ENCODE data around the gene HERC2. TPM values are rescaled to one million over a fixed set of nuclear protein-coding genes. Genes with fewer than 3 reads are reported as not detected.

HERC2 gene
- total and polyA plus RNA-seq, 2 of the 8 experiments (the other 6 are each of a cell fraction or from before 2014, with no cell fraction given), result 83.0 to 88.7 TPM

- CTCF ChIA-PET (ENCODE audit: partially characterized antibody), result interaction anchor here (0.6 kb wide), 1 partner anchor 712 kb away, joined by 3 read pairs; no protein-coding TSS in a partner anchor
- no peak overlapping the region for H3K27ac ChIP-seq (ENCODE audit: low read depth, low read length)
- TF ChIP-seq CBX8 (IDR thresholded peaks at IDR 0.05; ENCODE audit: borderline replicate concordance, low read depth, low read length) (no peak), KDM4A (IDR thresholded peaks at IDR 0.05; ENCODE audit: low read depth, low read length, severe bottlenecking) (peak; percentile 82), HDAC6 (IDR thresholded peaks at IDR 0.05; ENCODE audit: low read depth, low read length) (no peak), RFX5 (IDR thresholded peaks at IDR 0.05; ENCODE audit: borderline replicate concordance, low read depth, low read length) (no peak), GABPA (IDR thresholded peaks at IDR 0.05; ENCODE audit: borderline replicate concordance, insufficient read depth, low read length) (0 out of 2 replicates have a peak, but pooled peaks have one; percentile 26), KDM5A (IDR thresholded peaks at IDR 0.05; ENCODE audit: low read length) (no peak), SUZ12 (IDR thresholded peaks at IDR 0.05; ENCODE audit: low read length) (peak; percentile 86), SIRT6 (IDR thresholded peaks at IDR 0.05; ENCODE audit: low read length) (no peak)
- TF ChIP-seq, protein P1, sequence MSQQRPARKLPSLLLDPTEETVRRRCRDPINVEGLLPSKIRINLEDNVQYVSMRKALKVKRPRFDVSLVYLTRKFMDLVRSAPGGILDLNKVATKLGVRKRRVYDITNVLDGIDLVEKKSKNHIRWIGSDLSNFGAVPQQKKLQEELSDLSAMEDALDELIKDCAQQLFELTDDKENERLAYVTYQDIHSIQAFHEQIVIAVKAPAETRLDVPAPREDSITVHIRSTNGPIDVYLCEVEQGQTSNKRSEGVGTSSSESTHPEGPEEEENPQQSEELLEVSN (IDR thresholded peaks at IDR 0.05), result peak; percentile 32; the same call in 1 of the 2 replicates
- TF ChIP-seq, protein P2, sequence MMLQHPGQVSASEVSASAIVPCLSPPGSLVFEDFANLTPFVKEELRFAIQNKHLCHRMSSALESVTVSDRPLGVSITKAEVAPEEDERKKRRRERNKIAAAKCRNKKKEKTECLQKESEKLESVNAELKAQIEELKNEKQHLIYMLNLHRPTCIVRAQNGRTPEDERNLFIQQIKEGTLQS (IDR thresholded peaks at IDR 0.05; ENCODE audit: insufficient read depth, low read depth, low read length), result no peak
Observed at GRCh38 chr15:28094732-28095521, 227.1 kb downstream of the HERC2 start.

More at GRCh38 chr15:28094732-28095521, 227.1 kb downstream of the HERC2 start:
- Histone ChIP-seq H2BK120ac (replicated peaks; ENCODE audit: low read depth, low read length) (no peak overlapping the region), H2BK5ac (ENCODE audit: low read depth, low read length) (no peak overlapping the region), H2BK12ac (ENCODE audit: low read depth, low read length) (no peak overlapping the region), H3K4me3 (ENCODE audit: extremely low read depth in 1 of 4, insufficient read depth in 2 of 4, low read depth in 3 of 4, low read length in 4 of 4) (peak overlapping the region; percentile 35 to 66 (median 47)), H2BK15ac (ENCODE audit: low read length) (no peak overlapping the region), H2AFZ (ENCODE audit: low read length) (peak overlapping the region; percentile 42; the same call in 1 of the 2 replicates), H3K14ac (ENCODE audit: insufficient read length) (no peak overlapping the region), H3K9ac (replicated peaks in 1 of 4; ENCODE audit: extremely low read depth in 1 of 4, low read depth in 3 of 4, low read length in 3 of 4) (no peak overlapping the region), H3K4me1 (replicated peaks in 1 of 4; ENCODE audit: control insufficient read depth in 3 of 4, insufficient read depth in 4 of 4, low read length in 3 of 4) (peaks cover 0 to 29% (median 9%) of the 10 kb centered on the region in 4 experiments; a peak in 5 of 7 replicates), H3K79me2 (ENCODE audit: control insufficient read depth in 1 of 2, insufficient read depth in 2 of 2, low read length in 2 of 2) (no peaks in the 10 kb centered on the region), H4K8ac (ENCODE audit: extremely low read depth, insufficient read depth, low read length) (peak overlapping the region; percentile 75; the same call in 1 of the 2 replicates), H2AK5ac (ENCODE audit: low read depth, low read length) (no peak overlapping the region), H3K23ac (ENCODE audit: insufficient read length) (no peak overlapping the region), H3K23me2 (ENCODE audit: low read depth, low read length) (peaks cover 35% of the 10 kb centered on the region), H4K20me1 (replicated peaks in 1 of 2; ENCODE audit: control insufficient read depth in 1 of 2, insufficient read depth in 2 of 2, low read length in 2 of 2) (peaks cover 0 to 15% of the 10 kb centered on the region in 2 experiments), H3K79me1 (ENCODE audit: low read depth, low read length) (no peaks in the 10 kb centered on the region), H3K18ac (ENCODE audit: extremely low read depth, low read length) (no peak overlapping the region; the same call in 1 of the 2 replicates), H3K56ac (replicated peaks; ENCODE audit: insufficient read length, low read depth, low read length) (no peak overlapping the region), H3K27me3 (replicated peaks in 1 of 4; ENCODE audit: control insufficient read depth in 3 of 4, extremely low read depth in 1 of 4, insufficient read depth in 3 of 4, low read length in 3 of 4) (peaks cover 43 to 69% (median 64%) of the 10 kb centered on the region in 4 experiments), H2BK20ac (ENCODE audit: low read length) (no peak overlapping the region), H3K4ac (replicated peaks; ENCODE audit: insufficient read length, low read depth, low read length) (no peak overlapping the region), H3K4me2 (ENCODE audit: insufficient read depth in 1 of 2, low read depth in 2 of 2, low read length in 2 of 2) (peak overlapping the region; percentile 55 to 87), H3K9me3 (ENCODE audit: insufficient read depth in 2 of 2, low read depth in 1 of 2, low read length in 1 of 2) (0 out of 4 replicates have a peak, but pooled peaks cover 0 to 2% of the 10 kb centered on the region in 2 experiments), H3K36me3 (ENCODE audit: control insufficient read depth in 2 of 4, insufficient read depth in 4 of 4, low read length in 3 of 4) (peaks cover 0 to 3% (median 0%) of the 10 kb centered on the region in 4 experiments; a peak in 1 of 8 replicates), H4K91ac (replicated peaks; ENCODE audit: insufficient read length, low read length) (no peak overlapping the region), H4K5ac (ENCODE audit: insufficient read length, low read depth, low read length) (no peak overlapping the region)
- DNase-seq (ENCODE audit: low read depth in 1 of 2, low spot score in 2 of 2) (peak in 1 of 2 experiments; percentile 79), FAIRE-seq (no peak)
- POLR2A ChIA-PET (ENCODE audit: partially characterized antibody), result interaction anchor here (1.3 to 2.7 kb wide), 2 partner anchors 9 to 13 kb away, joined by 4 to 7 read pairs; no protein-coding TSS in a partner anchor
- WGBS, 2 experiments (ENCODE audit: extremely low coverage in 1 of 2, insufficient coverage in 1 of 2, insufficient read length in 1 of 2, insufficient replicate concordance in 2 of 2, low coverage in 1 of 2, low lambda C conversion rate in 2 of 2, missing lambda C conversion rate in 1 of 2), result 3% methylated on average over 65 of the region's 76 CpGs; no CpG with 5 or more reads in 1 of the 2 experiments
